ENCODE results near the gene PRDM16.

PRDM16 gene

GRCh38 chr1:3033040-3033789 is 35.8 kb upstream of the PRDM16 start:
- DNase-seq = no peak

- DNase-seq = no peak
These were observed 35.3 kb upstream of the PRDM16 start for GRCh38 chr1:3033790-3034090.

- DNase-seq = no peak
These were observed 34.8 kb upstream of the PRDM16 start for GRCh38 chr1:3034162-3034561.

GRCh38 chr1:3034728-3035562 is 34.1 kb upstream of the PRDM16 start:
- no peak for DNase-seq

- no peak for DNase-seq
These were observed 33.2 kb upstream of the PRDM16 start for GRCh38 chr1:3035563-3036446.

- no peak for DNase-seq
These were observed 32.3 kb upstream of the PRDM16 start for GRCh38 chr1:3036447-3037280.

- DNase-seq = no peak
These were observed 31.5 kb upstream of the PRDM16 start for GRCh38 chr1:3037281-3038040.

GRCh38 chr1:3038113-3038551 is 30.9 kb upstream of the PRDM16 start:
- no peak for DNase-seq

- DNase-seq = no peak
These were observed 30.3 kb upstream of the PRDM16 start for GRCh38 chr1:3038571-3039181.

- DNase-seq = no peak
These were observed 29.0 kb upstream of the PRDM16 start for GRCh38 chr1:3040004-3040403.

GRCh38 chr1:3042481-3042880 is 26.5 kb upstream of the PRDM16 start:
- no peak for DNase-seq

GRCh38 chr1:3049164-3049563 is 19.8 kb upstream of the PRDM16 start:
- DNase-seq = no peak

- DNase-seq = no peak
These were observed 19.1 kb upstream of the PRDM16 start for GRCh38 chr1:3049905-3050304.

- DNase-seq = no peak
These were observed 18.4 kb upstream of the PRDM16 start for GRCh38 chr1:3050603-3051002.

- DNase-seq = no peak
These were observed 17.4 kb upstream of the PRDM16 start for GRCh38 chr1:3051270-3052268.

GRCh38 chr1:3052501-3052900 is 16.5 kb upstream of the PRDM16 start:
- DNase-seq = no peak

GRCh38 chr1:3053366-3053980 is 15.5 kb upstream of the PRDM16 start:
- DNase-seq = no peak

- no peak for DNase-seq
These were observed 15.0 kb upstream of the PRDM16 start for GRCh38 chr1:3053986-3054385.

- DNase-seq = no peak
These were observed 14.5 kb upstream of the PRDM16 start for GRCh38 chr1:3054474-3054873.
